SK-N-SH (cell line): ENCODE data around the gene LILRA2. TPM values are rescaled to one million over a fixed set of nuclear protein-coding genes. Genes with fewer than 3 reads are reported as not detected.
"Not testable (repeated sequence)": the region's sequence is repeated elsewhere in the genome, so short reads cannot be mapped to it uniquely, and the experiment has no call there.

Experiments
- CTCF ChIA-PET: fragments of 300-600, 350-600 bp; formaldehyde crosslinking; extraction: SDS; loops from one replicate; lab custom pipeline; 2021; lab: Yijun Ruan, JAX
- POLR2A ChIA-PET: fragments of 350-600 bp; sonication (Branson Sonifier 250); formaldehyde crosslinking; extraction: SDS; loops from one replicate; lab custom pipeline; 2020; ENCODE audit warnings: antibody characterized with exemption, inconsistent platforms; lab: Yijun Ruan, JAX
- DNase-seq: peaks from one replicate; pipeline ENCODE4 v3.0.0; 2012
- H2AFZ ChIP-seq: fragments of 200-600 bp; sonication (generic); 2 replicates; pipeline ENCODE4 v1.8.1; 2016; ENCODE audit warnings: antibody characterized with exemption, mild to moderate bottlenecking, low read depth
- H3F3A ChIP-seq: fragments of 200-600 bp; sonication (generic); replicated peaks from 2 replicates; pipeline ENCODE3; 2016; ENCODE audit warnings: antibody characterized with exemption, mild to moderate bottlenecking; ENCODE audit not compliant: insufficient read depth
- H3K27ac ChIP-seq, 2 experiments: fragments of 200-500 bp in 1 of 2; fragments of 200-600 bp in 1 of 2; sonication (Bioruptor generic) in 1 of 2; sonication (generic), shearing (Covaris generic) in 1 of 2; 2 replicates each; pipeline versions ENCODE4 v1.5.1 to v1.6.1; 2014 to 2016; ENCODE audit warnings: low read depth in 2 of 2, inconsistent platforms in 1 of 2, low read length in 1 of 2, mild to moderate bottlenecking in 1 of 2, mixed read lengths in 1 of 2
- H3K27me3 ChIP-seq: fragments of 200-600 bp; sonication (generic), shearing (Covaris generic); 2 replicates; pipeline ENCODE4 v1.6.1; 2016; ENCODE audit warnings: mixed run types; ENCODE audit not compliant: insufficient read depth
- H3K36me3 ChIP-seq, 2 experiments: fragments of 200-500 bp in 1 of 2; fragments of 200-600 bp in 1 of 2; sonication (Bioruptor generic) in 1 of 2; sonication (generic) in 1 of 2; replicated peaks in 1 of 2; 2 replicates each; pipeline versions ENCODE3 to v1.5.1; 2014 to 2016; ENCODE audit warnings: low read length in 1 of 2, mild to moderate bottlenecking in 1 of 2; ENCODE audit not compliant: insufficient read depth in 2 of 2, control insufficient read depth in 1 of 2
- H3K4me1 ChIP-seq, 2 experiments: fragments of 200-500 bp in 1 of 2; fragments of 200-600 bp in 1 of 2; sonication (Bioruptor generic) in 1 of 2; sonication (generic), shearing (Covaris generic) in 1 of 2; 2 replicates each; pipeline versions ENCODE4 v1.5.1 to v1.6.1; 2014 to 2016; ENCODE audit warnings: low read depth in 1 of 2, low read length in 1 of 2, mixed run types in 1 of 2; ENCODE audit not compliant: insufficient read depth in 2 of 2, control insufficient read depth in 1 of 2
- H3K4me2 ChIP-seq: fragments of 200-600 bp; sonication (generic), shearing (Covaris generic); 2 replicates; pipeline ENCODE4 v1.6.1; 2017; ENCODE audit warnings: mixed run types
- H3K4me3 ChIP-seq, 2 experiments: fragments of 200-500 bp in 1 of 2; fragments of 200-600 bp in 1 of 2; sonication (Bioruptor generic) in 1 of 2; sonication (generic), shearing (Covaris generic) in 1 of 2; 2 replicates each; pipeline versions ENCODE4 v1.5.1 to v1.8.1; 2014 to 2016; ENCODE audit warnings: low read depth in 2 of 2, inconsistent platforms in 1 of 2, low read length in 1 of 2, mild to moderate bottlenecking in 1 of 2, mixed read lengths in 1 of 2, moderate library complexity in 1 of 2
- H3K79me2 ChIP-seq: fragments of 200-600 bp; sonication (generic); 2 replicates; pipeline ENCODE4 v1.8.1; 2017; ENCODE audit warnings: mild to moderate bottlenecking; ENCODE audit not compliant: insufficient read depth
- H3K9ac ChIP-seq: fragments of 200-600 bp; sonication (generic); 2 replicates; pipeline ENCODE4 v1.6.1; 2017; ENCODE audit warnings: mixed run types
- H3K9me2 ChIP-seq: fragments of 200-600 bp; sonication (generic); 2 replicates; pipeline ENCODE4 v1.6.1; 2017; ENCODE audit warnings: mixed run types
- H3K9me3 ChIP-seq: fragments of 200-600 bp; sonication (generic); 2 replicates; pipeline ENCODE4 v1.6.1; 2017; ENCODE audit warnings: mixed run types, mild to moderate bottlenecking, moderate library complexity
- H4K20me1 ChIP-seq: fragments of 200-600 bp; sonication (generic); 2 replicates; pipeline ENCODE4 v1.6.1; 2017; ENCODE audit warnings: mild to moderate bottlenecking, mixed run types; ENCODE audit not compliant: insufficient read depth
- CHD2 ChIP-seq: fragments of 150-350 bp; IDR thresholded peaks from 2 replicates; pipeline ENCODE4 v1.6.1; 2018; ENCODE audit warnings: low read length; ENCODE audit not compliant: partially characterized antibody
- EZH2phosphoT487 ChIP-seq: fragments of 200-600 bp; sonication (generic); IDR thresholded peaks from 2 replicates; pipeline ENCODE4 v1.6.1; 2017; ENCODE audit warnings: low read depth, mixed run types, mild to moderate bottlenecking, antibody characterized with exemption, moderate library complexity, borderline replicate concordance
- FOXJ3 ChIP-seq: sonication (generic); formaldehyde crosslinking; IDR thresholded peaks from 2 replicates; pipeline ENCODE4 v1.5.1; 2020; ENCODE audit warnings: mild to moderate bottlenecking, missing genetic modification reagents
- FOXM1 ChIP-seq: IDR thresholded peaks from 2 replicates; pipeline ENCODE4 v1.4.0; 2012; ENCODE audit warnings: low read depth, mild to moderate bottlenecking
- GABPA ChIP-seq: IDR thresholded peaks from 2 replicates; pipeline ENCODE4 v1.4.0; 2012; ENCODE audit warnings: low read depth, mild to moderate bottlenecking
- JUND ChIP-seq: IDR thresholded peaks from 2 replicates; pipeline ENCODE4 v1.4.0; 2012
- MAX ChIP-seq: IDR thresholded peaks from 2 replicates; pipeline ENCODE4 v1.4.0; 2012; ENCODE audit warnings: low read depth
- MXI1 ChIP-seq: IDR thresholded peaks from 2 replicates; pipeline ENCODE4 v1.6.1; 2012; ENCODE audit warnings: mild to moderate bottlenecking, low read depth, low read length, improper control_type of control experiment
- PBX3 ChIP-seq: IDR thresholded peaks from 2 replicates; pipeline ENCODE4; 2012
- RAD21 ChIP-seq: IDR thresholded peaks from 2 replicates; pipeline ENCODE4 v1.6.1; 2012; ENCODE audit warnings: mild to moderate bottlenecking, low read length
- RCOR1 ChIP-seq: fragments of 150-350 bp; IDR thresholded peaks from 2 replicates; pipeline ENCODE4 v1.6.1; 2017; ENCODE audit warnings: antibody characterized with exemption, low read length
- RFX5 ChIP-seq: IDR thresholded peaks from 2 replicates; pipeline ENCODE4 v1.6.1; 2012; ENCODE audit warnings: mild to moderate bottlenecking, improper control_type of control experiment, low read length
- YY1 ChIP-seq: IDR thresholded peaks from 2 replicates; pipeline ENCODE4 v1.4.0; 2012; ENCODE audit warnings: low read depth, mild to moderate bottlenecking
- WGBS: methylation state at CpG from one replicate; pipeline ENCODE4 v1.1.6; 2017; ENCODE audit warnings: low lambda C conversion rate; 5-methylcytosine and 5-hydroxymethylcytosine counted together
- polyA plus RNA-seq, 3 experiments: library from polyadenylated mRNA; depleted of rRNA; stranded (reverse); fragments of >200 nt; gene quantifications; 2 replicates each; pipeline ENCODE4 v1.2.3, GENCODE V29; 2012

LILRA2 gene
- polyA plus RNA-seq, 1 of the 3 experiments (the other 2 are of a cell fraction): not detected

- Histone ChIP-seq H3K27me3 (peaks cover 4% of the 10 kb centered on the region; the same call in 1 of the 2 replicates), H3K4me3 (peak overlapping the region; percentile 29 to 44; a peak in 3 of 4 replicates), H3K4me1 (no peaks in the 10 kb centered on the region)
- POLR2A ChIA-PET: no interaction called here
- TF ChIP-seq YY1: peak; percentile 88
- no peak for TF ChIP-seq FOXM1
- TF ChIP-seq GABPA: peak; percentile 31; the same call in 1 of the 2 replicates
- TF ChIP-seq MAX: peak; percentile 74
- TF ChIP-seq, all 33 proteins: peak for 3
- Histone ChIP-seq H4K20me1 (no peaks in the 10 kb centered on the region), H3K9me2 (no peaks in the 10 kb centered on the region), H3K9ac (no peak overlapping the region), H2AFZ (peak overlapping the region; percentile 66), H3F3A (no peaks in the 10 kb centered on the region), H3K4me2 (peak overlapping the region; percentile 54), H3K36me3 (no peaks in the 10 kb centered on the region), H3K79me2 (no peaks in the 10 kb centered on the region), H3K27ac (no peak overlapping the region), H3K9me3 (no peaks in the 10 kb centered on the region; the same call in 1 of the 2 replicates)
- 7% methylated on average over 14 of the region's 14 CpGs for WGBS
- CTCF ChIA-PET: no interaction called here
- no peak for DNase-seq
Measured at GRCh38 chr19:54561840-54562239, 11.8 kb upstream of the LILRA2 start.

- H3K9me3 ChIP-seq, H3K79me2 ChIP-seq, H2AFZ ChIP-seq, H3K4me3 ChIP-seq, H4K20me1 ChIP-seq, CTCF ChIA-PET, H3K9me2 ChIP-seq, H3K27ac ChIP-seq, H3K27me3 ChIP-seq, POLR2A ChIA-PET, H3F3A ChIP-seq, H3K4me2 ChIP-seq, H3K9ac ChIP-seq, DNase-seq, H3K4me1 ChIP-seq, H3K36me3 ChIP-seq: not testable (repeated sequence)
- WGBS: 24% methylated on average over 6 of the region's 6 CpGs
Measured at GRCh38 chr19:54563206-54563605, 10.4 kb upstream of the LILRA2 start.

- POLR2A ChIA-PET: no interaction called here
- no peaks in the 10 kb centered on the region for H3F3A ChIP-seq
- TF ChIP-seq EZH2phosphoT487 (no peak), JUND (no peak), CHD2 (no peak), PBX3 (no peak), MXI1 (no peak), RFX5 (no peak), FOXM1 (no peak), RCOR1 (no peak), FOXJ3 (CRISPR knock-in tag) (no peak), RAD21 (no peak)
- no peaks in the 10 kb centered on the region for H3K9me3 ChIP-seq
- no peaks in the 10 kb centered on the region for H3K9me2 ChIP-seq
- no peaks in the 10 kb centered on the region for H3K79me2 ChIP-seq
- H4K20me1 ChIP-seq: no peaks in the 10 kb centered on the region
- no peak for DNase-seq
- H3K4me3 ChIP-seq: no peak overlapping the region
- 0% methylated on average over 3 of the region's 3 CpGs for WGBS
- no peak overlapping the region for H3K9ac ChIP-seq
- H2AFZ ChIP-seq: no peak overlapping the region
- peaks cover 24% of the 10 kb centered on the region for H3K27me3 ChIP-seq
- no peaks in the 10 kb centered on the region for H3K36me3 ChIP-seq
- no peaks in the 10 kb centered on the region for H3K4me1 ChIP-seq
- no peak overlapping the region for H3K27ac ChIP-seq
- CTCF ChIA-PET: no interaction called here
- H3K4me2 ChIP-seq: no peak overlapping the region
Measured at GRCh38 chr19:54570316-54570715, 3.3 kb upstream of the LILRA2 start.

GRCh38 chr19:54571715-54572615, 1.6 kb upstream of the LILRA2 start:
- H3K79me2 ChIP-seq, H2AFZ ChIP-seq, H3K9me3 ChIP-seq, H3K4me2 ChIP-seq, CTCF ChIA-PET, H4K20me1 ChIP-seq, DNase-seq, H3K9me2 ChIP-seq, POLR2A ChIA-PET, H3F3A ChIP-seq, H3K4me1 ChIP-seq, H3K9ac ChIP-seq, H3K36me3 ChIP-seq, H3K27ac ChIP-seq, H3K4me3 ChIP-seq: not testable (repeated sequence)
- WGBS: 7% methylated on average over 11 of the region's 17 CpGs
- H3K27me3 ChIP-seq: peaks cover 24% of the 10 kb centered on the region
